GM12878 (cell line): ENCODE data around the gene POLA2. TPM values are rescaled to one million over a fixed set of nuclear protein-coding genes. Genes with fewer than 3 reads are reported as not detected.

ENCODE experiments used
- BRCA1 ChIP-seq: IDR thresholded peaks from 2 replicates; pipeline ENCODE4 v1.6.1; 2011; ENCODE audit warnings: low read depth, low read length, improper control_type of control experiment
- CHD2 ChIP-seq: IDR thresholded peaks from 2 replicates; pipeline ENCODE4 v1.6.1; 2011; ENCODE audit warnings: low read depth, low read length, improper control_type of control experiment, borderline replicate concordance
- FOS ChIP-seq: IDR thresholded peaks from 3 replicates; pipeline ENCODE4 v1.6.1; 2011; ENCODE audit warnings: borderline replicate concordance; ENCODE audit not compliant: insufficient read length; ENCODE audit errors: extremely low read depth
- FOXM1 ChIP-seq: IDR thresholded peaks from 2 replicates; pipeline ENCODE4 v1.6.1; 2012; ENCODE audit warnings: low read depth, mild to moderate bottlenecking, inconsistent platforms, low read length, moderate library complexity
- HDAC2 ChIP-seq: fragments of 200-600 bp; sonication (generic); IDR thresholded peaks from 2 replicates; pipeline ENCODE4 v1.6.1; 2017
- JUND ChIP-seq: IDR thresholded peaks from 2 replicates; pipeline ENCODE4 v1.6.1; 2012; ENCODE audit warnings: low read depth, mild to moderate bottlenecking, low read length, improper control_type of control experiment, moderate library complexity
- KLF5 ChIP-seq: fragments of 450-650 bp; IDR thresholded peaks from 2 replicates; pipeline ENCODE4 v1.6.1; 2014; ENCODE audit warnings: mild to moderate bottlenecking; ENCODE audit not compliant: partially characterized antibody
- MXI1 ChIP-seq: fragments of 150-350 bp; IDR thresholded peaks from 2 replicates; pipeline ENCODE4 v1.6.1; 2011; ENCODE audit warnings: low read depth, mild to moderate bottlenecking, inconsistent platforms, low read length, improper control_type of control experiment
- NR2F1 ChIP-seq: fragments of 450-650 bp; conservative IDR thresholded peaks from 2 replicates; pipeline ENCODE4 v1.6.1; 2017; ENCODE audit warnings: mild to moderate bottlenecking
- POLR2AphosphoS2 ChIP-seq: IDR thresholded peaks from 2 replicates; pipeline ENCODE4 v1.6.1; 2011; ENCODE audit warnings: low read depth, mild to moderate bottlenecking, low read length, improper control_type of control experiment, moderate library complexity
- RFX5 ChIP-seq: IDR thresholded peaks from 2 replicates; pipeline ENCODE4 v1.6.1; 2011; ENCODE audit warnings: low read depth, low read length, improper control_type of control experiment
- SMAD1 ChIP-seq: fragments of 450-650 bp; IDR thresholded peaks from 2 replicates; pipeline ENCODE4 v1.6.1; 2018; ENCODE audit warnings: mild to moderate bottlenecking, low read depth; ENCODE audit not compliant: partially characterized antibody
- SMARCA5 ChIP-seq: fragments of 450-650 bp; IDR thresholded peaks from 2 replicates; pipeline ENCODE4 v1.6.1; 2017; ENCODE audit warnings: mild to moderate bottlenecking
- YBX1 ChIP-seq: fragments of 450-650 bp; IDR thresholded peaks from 2 replicates; pipeline ENCODE4 v1.6.1; 2016; ENCODE audit warnings: antibody characterized with exemption
- ZNF217 ChIP-seq: fragments of 450-650 bp; IDR thresholded peaks from 2 replicates; pipeline ENCODE4 v1.6.1; 2017; ENCODE audit warnings: antibody characterized with exemption, mild to moderate bottlenecking
- ZNF24 ChIP-seq: fragments of 450-650 bp; IDR thresholded peaks from 2 replicates; pipeline ENCODE4 v1.6.1; 2017; ENCODE audit warnings: antibody characterized with exemption, mild to moderate bottlenecking
- ZNF274 ChIP-seq: IDR thresholded peaks from one replicate; pipeline ENCODE4 v1.8.0; 2011; ENCODE audit not compliant: insufficient read length, insufficient read depth
- polyA plus RNA-seq, 11 experiments: library from polyadenylated mRNA; depleted of rRNA in 4 of 11; unstranded in 6 of 11; stranded (reverse) in 5 of 11; fragments of >200 nt; fragmentation: Nextera tagmentation in 4 of 11; fragmentation: Illumina TruSeq in 1 of 11; extraction: Ambion mirVana in 4 of 11; extraction: Trizol in 1 of 11; gene quantifications; 1 replicate in 1 of 11; 2 replicates in 10 of 11; pipeline versions ENCODE4 v1.2.1 to v1.2.3, GENCODE V29; 2011 to 2016; ENCODE audit warnings: inconsistent platforms in 2 of 11, missing spikeins in 2 of 11, low read depth in 1 of 11
- total RNA-seq, 4 experiments: library from RNA; depleted of rRNA in 3 of 4; stranded (reverse); fragments of >200 nt in 3 of 4; fragmentation: Illumina TruSeq in 1 of 4; extraction: Trizol in 1 of 4; gene quantifications; 2 replicates each; pipeline versions ENCODE4 v1.2.1 to v1.2.3, GENCODE V29; 2013 to 2021
- TF ChIP-seq, protein P1 (sequence below): IDR thresholded peaks from 2 replicates; pipeline ENCODE4 v1.6.1; 2012; ENCODE audit warnings: low read length, inconsistent platforms
- TF ChIP-seq, protein P2 (sequence below): IDR thresholded peaks from 2 replicates; pipeline ENCODE4 v1.6.1; 2012; ENCODE audit warnings: improper control_type of control experiment, low read depth, low read length; ENCODE audit not compliant: insufficient replicate concordance
- TF ChIP-seq, protein P3 (sequence below): fragments of 450-650 bp; IDR thresholded peaks from 2 replicates; pipeline ENCODE4 v1.6.1; 2016; ENCODE audit warnings: mild to moderate bottlenecking
- TF ChIP-seq, protein P4 (sequence below): fragments of 450-650 bp; IDR thresholded peaks from 2 replicates; pipeline ENCODE4 v1.6.1; 2018; ENCODE audit warnings: borderline replicate concordance, mild to moderate bottlenecking; ENCODE audit not compliant: partially characterized antibody

POLA2 gene
- total and polyA plus RNA-seq, 10 of the 15 experiments (the other 5 are each of a cell fraction or from before 2014, with no cell fraction given) = 4.2 to 121 (median 56.2) TPM

DNA sequence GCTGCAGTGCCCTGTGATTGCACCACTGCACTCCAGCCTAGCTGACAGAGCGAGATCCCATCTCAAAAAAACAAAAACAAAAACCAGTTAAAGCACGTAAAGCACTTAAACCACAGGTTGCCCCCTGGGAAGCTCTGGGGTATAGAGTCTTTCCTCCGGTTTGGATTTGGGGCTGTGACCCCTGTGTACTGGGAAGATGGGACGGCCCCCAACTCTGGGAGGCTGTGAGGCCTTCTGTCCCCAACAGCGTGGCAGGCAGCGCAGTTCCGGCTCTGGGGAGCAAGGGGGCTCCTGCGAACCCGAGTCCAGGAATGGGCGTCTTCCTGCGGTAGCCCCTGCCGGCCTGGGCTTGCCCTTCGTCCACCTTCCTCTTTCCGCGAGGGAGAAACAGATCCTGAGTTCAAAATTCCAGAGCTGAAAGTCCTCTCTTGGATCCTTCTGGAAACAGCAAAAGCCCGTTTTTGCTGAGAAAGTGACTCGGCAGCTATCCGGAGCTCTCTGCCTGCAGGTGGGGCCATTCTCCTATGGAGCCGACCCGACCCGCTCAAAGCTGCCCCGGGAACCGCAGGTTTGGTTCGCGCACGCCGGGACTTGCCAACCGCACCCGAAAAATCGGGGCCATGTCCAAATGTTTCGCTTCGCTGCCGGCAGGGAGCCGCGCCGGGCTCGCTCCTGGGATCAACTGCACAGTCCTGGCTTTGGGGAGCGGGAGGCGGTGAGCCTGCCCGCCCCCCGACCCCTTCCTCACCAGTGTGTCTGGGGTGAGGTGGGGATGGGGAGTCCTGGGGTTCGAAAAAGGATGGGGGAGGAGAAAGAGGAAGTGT lies 36.3 kb upstream of the POLA2 start (continued):
- no peak for TF ChIP-seq BRCA1
- no peak for TF ChIP-seq HDAC2
- TF ChIP-seq POLR2AphosphoS2 = no peak
- no peak for TF ChIP-seq ZNF24
- TF ChIP-seq CHD2 = no peak
- no peak for TF ChIP-seq SMAD1
- TF ChIP-seq, protein P1, sequence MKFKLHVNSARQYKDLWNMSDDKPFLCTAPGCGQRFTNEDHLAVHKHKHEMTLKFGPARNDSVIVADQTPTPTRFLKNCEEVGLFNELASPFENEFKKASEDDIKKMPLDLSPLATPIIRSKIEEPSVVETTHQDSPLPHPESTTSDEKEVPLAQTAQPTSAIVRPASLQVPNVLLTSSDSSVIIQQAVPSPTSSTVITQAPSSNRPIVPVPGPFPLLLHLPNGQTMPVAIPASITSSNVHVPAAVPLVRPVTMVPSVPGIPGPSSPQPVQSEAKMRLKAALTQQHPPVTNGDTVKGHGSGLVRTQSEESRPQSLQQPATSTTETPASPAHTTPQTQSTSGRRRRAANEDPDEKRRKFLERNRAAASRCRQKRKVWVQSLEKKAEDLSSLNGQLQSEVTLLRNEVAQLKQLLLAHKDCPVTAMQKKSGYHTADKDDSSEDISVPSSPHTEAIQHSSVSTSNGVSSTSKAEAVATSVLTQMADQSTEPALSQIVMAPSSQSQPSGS = no peak
- TF ChIP-seq MXI1 = no peak
- peak; percentile 27; the same call in 1 of the 2 replicates for TF ChIP-seq NR2F1
- TF ChIP-seq SMARCA5 = 0 out of 2 replicates have a peak, but pooled peaks have one; percentile 11
- TF ChIP-seq ZNF217 = no peak
- no peak for TF ChIP-seq JUND
- TF ChIP-seq, protein P2, sequence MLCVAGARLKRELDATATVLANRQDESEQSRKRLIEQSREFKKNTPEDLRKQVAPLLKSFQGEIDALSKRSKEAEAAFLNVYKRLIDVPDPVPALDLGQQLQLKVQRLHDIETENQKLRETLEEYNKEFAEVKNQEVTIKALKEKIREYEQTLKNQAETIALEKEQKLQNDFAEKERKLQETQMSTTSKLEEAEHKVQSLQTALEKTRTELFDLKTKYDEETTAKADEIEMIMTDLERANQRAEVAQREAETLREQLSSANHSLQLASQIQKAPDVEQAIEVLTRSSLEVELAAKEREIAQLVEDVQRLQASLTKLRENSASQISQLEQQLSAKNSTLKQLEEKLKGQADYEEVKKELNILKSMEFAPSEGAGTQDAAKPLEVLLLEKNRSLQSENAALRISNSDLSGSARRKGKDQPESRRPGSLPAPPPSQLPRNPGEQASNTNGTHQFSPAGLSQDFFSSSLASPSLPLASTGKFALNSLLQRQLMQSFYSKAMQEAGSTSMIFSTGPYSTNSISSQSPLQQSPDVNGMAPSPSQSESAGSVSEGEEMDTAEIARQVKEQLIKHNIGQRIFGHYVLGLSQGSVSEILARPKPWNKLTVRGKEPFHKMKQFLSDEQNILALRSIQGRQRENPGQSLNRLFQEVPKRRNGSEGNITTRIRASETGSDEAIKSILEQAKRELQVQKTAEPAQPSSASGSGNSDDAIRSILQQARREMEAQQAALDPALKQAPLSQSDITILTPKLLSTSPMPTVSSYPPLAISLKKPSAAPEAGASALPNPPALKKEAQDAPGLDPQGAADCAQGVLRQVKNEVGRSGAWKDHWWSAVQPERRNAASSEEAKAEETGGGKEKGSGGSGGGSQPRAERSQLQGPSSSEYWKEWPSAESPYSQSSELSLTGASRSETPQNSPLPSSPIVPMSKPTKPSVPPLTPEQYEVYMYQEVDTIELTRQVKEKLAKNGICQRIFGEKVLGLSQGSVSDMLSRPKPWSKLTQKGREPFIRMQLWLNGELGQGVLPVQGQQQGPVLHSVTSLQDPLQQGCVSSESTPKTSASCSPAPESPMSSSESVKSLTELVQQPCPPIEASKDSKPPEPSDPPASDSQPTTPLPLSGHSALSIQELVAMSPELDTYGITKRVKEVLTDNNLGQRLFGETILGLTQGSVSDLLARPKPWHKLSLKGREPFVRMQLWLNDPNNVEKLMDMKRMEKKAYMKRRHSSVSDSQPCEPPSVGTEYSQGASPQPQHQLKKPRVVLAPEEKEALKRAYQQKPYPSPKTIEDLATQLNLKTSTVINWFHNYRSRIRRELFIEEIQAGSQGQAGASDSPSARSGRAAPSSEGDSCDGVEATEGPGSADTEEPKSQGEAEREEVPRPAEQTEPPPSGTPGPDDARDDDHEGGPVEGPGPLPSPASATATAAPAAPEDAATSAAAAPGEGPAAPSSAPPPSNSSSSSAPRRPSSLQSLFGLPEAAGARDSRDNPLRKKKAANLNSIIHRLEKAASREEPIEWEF = no peak
- TF ChIP-seq ZNF274 = no peak
- no peak for TF ChIP-seq RFX5
- no peak for TF ChIP-seq FOS
- TF ChIP-seq FOXM1 = no peak
- no peak for TF ChIP-seq YBX1
- TF ChIP-seq, protein P3, sequence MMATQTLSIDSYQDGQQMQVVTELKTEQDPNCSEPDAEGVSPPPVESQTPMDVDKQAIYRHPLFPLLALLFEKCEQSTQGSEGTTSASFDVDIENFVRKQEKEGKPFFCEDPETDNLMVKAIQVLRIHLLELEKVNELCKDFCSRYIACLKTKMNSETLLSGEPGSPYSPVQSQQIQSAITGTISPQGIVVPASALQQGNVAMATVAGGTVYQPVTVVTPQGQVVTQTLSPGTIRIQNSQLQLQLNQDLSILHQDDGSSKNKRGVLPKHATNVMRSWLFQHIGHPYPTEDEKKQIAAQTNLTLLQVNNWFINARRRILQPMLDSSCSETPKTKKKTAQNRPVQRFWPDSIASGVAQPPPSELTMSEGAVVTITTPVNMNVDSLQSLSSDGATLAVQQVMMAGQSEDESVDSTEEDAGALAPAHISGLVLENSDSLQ = no peak
- no peak for TF ChIP-seq KLF5
- TF ChIP-seq, protein P4, sequence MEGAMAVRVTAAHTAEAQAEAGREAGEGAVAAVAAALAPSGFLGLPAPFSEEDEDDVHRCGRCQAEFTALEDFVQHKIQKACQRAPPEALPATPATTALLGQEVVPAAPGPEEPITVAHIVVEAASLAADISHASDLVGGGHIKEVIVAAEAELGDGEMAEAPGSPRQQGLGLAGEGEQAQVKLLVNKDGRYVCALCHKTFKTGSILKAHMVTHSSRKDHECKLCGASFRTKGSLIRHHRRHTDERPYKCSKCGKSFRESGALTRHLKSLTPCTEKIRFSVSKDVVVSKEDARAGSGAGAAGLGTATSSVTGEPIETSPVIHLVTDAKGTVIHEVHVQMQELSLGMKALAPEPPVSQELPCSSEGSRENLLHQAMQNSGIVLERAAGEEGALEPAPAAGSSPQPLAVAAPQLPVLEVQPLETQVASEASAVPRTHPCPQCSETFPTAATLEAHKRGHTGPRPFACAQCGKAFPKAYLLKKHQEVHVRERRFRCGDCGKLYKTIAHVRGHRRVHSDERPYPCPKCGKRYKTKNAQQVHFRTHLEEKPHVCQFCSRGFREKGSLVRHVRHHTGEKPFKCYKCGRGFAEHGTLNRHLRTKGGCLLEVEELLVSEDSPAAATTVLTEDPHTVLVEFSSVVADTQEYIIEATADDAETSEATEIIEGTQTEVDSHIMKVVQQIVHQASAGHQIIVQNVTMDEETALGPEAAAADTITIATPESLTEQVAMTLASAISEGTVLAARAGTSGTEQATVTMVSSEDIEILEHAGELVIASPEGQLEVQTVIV = no peak
